AG08395 (cell line): ENCODE data around the gene ZNF521.
"Not testable (repeated sequence)": the region's sequence is repeated elsewhere in the genome, so short reads cannot be mapped to it uniquely, and the experiment has no call there.

Source experiments
- DNase-seq: peaks from one replicate; pipeline ENCODE4 v3.0.0; 2012; ENCODE audit warnings: mixed read lengths, low spot score

ZNF521 gene

DNA sequence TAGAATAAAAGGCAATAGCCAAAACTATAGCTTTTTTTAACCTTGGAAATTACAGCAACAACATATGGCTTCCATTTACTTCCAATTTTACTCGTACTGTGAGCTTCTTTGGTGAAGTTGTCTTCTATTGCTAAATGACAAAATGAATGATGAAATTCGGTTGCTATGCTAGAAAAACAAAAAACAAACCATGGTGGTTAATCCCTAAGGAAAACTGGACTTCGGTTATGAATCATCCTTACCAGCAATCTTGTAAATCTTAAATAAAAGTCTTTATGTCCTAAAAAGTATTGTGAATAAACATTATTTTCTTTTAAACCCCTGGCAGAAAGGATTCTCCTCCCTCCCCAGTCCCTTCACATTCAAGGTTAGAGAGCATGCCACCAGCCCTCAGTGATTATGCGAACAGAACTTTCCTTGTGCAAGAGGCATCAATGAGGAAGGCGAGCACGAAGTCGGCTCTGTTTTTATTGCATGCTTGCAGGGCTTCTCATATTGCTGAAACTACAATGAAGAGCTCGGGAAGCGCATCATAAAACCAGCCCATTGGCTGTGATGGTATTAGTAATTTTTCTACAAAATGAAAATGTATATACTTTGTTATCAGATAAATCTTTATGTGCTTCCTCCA, 62.9 kb downstream of the ZNF521 start:
- peak; percentile 82 for DNase-seq

DNA sequence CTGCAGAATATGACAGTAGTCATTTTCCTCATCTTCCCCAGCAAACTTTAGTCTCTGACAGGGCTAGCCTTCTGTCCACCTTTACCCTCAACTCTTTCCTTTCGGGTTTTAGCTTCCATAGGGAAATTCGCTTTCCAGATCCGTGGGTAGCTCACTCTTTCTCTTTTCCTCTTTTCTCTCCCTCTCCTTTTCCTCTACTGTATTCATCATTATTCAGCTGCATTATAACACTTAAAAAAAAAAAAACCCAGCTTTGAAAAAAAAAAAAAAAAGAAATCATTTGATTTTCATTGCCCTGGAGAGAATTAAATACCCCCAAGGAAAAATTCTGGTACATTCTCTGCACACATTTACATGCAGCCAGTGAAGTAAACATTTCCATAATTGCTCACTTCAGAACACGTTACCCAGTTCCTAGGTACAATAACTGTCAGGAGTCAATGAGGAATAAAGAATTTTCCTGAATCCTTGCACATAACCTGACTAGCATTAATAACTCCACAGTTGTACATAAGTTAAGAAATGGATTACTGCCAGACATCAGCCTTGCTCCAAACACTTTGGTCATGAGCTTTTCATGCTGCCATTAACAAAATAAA, 63.5 kb downstream of the ZNF521 start:
- DNase-seq: no peak

DNA sequence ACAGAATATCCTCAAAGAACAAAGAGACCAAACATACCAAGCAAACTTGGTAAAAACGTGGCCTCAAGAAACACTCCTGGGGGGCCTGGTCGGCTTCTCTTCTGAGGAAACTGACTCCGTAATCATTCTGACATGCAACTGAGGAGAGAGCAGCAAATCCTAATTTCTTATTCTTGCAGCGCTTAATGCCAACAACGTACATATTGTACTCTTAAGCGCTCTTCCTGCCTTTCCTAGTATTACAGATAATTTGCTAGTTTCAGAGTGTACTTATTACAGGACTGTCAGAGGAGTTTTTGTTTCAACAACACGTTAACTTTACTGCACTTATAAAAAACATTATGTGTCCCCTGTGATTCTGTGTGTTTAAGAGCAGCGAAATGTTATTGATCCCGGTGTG, 64.9 kb downstream of the ZNF521 start:
- no peak for DNase-seq

DNA sequence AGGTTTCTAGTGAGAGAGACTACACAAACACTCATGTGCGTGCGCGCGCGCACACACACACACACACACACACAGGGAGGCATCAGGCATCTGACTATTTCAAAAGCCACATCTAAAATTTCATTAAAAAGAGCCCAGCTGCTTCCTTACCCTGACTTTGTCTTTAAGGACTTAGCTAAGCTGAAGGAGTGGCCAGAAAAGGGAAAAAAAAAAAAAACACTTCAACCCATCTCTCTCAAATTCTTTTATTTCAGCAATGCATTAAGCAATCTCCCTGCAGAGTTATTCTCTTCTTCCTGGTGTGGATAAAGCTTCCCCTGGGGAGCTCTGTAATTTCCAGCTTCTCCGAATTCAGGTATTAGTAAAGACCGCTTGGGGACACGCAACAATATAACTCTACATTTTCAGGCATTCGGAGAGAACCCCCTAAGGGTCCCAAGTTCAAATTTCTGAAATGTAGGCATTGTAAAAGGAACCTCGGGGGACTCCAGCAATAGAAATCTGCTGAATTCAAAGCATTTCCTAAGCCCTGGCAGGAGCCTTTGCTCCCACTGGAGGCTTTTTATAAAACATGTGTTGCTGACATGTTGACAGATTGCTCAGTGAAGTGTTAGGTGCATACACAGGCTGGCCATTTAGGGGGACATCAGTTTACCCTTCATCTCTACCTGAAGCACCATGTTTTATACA, 67.0 kb downstream of the ZNF521 start:
- peak; percentile 50 for DNase-seq

DNA sequence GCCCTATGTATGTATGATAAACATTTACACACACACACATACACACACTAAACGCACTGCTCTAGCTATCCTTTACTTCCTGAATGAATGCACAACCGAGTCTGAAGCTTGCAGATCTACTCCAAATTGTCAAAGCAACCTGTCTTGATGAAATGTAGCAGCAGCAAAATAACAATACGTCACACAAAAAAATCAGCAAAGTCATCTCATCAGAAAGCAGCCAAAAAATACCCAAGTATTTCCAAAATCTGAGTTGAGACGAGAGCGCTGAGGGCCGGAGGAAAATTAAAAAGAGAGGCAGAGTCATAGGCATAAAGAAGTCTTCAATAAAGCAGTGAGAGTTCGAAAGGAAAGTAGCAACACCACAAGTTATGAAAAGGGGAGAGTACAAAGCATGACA, 67.7 kb downstream of the ZNF521 start:
- DNase-seq: no peak

DNA sequence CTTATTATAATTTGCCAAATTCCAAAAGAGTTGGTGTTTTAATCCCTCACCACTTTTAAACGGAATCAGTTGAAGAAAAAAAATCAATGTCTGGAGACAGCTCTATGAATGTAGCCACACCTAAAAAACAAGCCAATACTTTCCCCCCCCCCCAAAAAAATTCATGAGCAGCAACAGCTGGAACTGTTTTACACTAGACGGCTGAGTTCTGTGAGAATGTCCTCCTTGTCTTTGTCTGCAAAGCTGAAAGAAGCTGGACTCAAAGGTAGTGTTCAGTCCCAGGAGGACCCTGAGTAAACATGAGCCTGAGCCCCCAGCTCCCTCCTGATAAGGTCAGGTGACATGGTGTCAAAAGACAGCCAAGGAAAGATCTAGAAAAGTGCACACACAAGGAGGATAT, 68.2 kb downstream of the ZNF521 start:
- no peak for DNase-seq

DNA sequence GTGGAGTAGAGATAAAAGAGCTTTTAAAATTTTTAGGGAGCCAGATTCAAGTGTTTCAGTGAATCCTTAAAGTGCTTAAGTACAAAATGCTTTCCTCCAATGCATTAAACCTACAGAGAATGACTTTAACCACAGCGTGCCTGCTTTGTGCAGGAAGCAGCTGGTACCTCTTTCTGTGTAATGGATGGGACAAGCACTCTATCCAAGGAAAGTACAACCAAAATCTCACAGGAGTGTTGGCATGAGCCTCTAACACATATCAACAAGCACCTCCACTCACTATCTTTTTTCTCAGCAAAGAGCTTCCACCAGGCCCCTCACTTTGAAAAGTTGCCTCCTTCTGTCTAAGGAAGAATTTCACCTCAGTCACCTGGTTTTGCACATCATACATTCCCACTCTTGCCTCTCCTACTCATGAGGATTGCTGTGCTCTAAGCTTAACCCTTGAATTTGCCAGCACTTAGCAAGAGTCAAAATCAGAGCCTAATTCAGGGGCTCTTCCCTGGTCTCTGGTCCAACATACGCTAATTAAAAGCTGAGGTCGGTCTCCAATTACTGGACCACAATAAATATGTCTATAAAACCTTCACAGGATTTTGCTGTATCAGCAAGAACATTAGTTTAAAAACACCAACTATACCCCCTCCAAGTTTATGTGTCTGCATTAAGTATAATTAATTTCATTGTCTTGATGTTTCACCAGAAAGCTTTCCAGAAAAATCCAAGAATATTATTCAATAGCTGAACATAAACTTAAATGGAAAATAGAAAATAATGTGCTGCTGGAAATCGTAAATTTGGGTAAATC, 68.9 kb downstream of the ZNF521 start:
- DNase-seq: no peak

DNA sequence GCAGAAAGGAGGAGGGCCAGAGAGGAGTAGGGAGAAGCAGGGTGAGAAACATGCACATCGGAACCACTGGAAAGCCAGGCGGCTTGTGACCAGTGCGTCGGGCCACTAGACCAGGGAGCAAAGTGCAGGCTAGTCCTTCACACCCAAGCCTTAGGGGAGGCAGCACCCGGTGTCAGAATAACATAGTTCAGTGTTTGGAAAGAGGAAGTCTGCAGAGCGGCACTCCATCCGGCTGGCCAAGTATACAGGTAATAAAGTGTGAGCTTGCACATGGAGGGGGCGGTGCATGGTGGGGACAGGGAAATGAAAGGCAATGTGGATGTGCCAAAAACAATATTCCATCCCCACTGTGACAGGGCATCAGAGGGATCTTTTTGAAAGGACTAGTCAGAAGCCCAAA, 69.7 kb downstream of the ZNF521 start:
- no peak for DNase-seq

DNA sequence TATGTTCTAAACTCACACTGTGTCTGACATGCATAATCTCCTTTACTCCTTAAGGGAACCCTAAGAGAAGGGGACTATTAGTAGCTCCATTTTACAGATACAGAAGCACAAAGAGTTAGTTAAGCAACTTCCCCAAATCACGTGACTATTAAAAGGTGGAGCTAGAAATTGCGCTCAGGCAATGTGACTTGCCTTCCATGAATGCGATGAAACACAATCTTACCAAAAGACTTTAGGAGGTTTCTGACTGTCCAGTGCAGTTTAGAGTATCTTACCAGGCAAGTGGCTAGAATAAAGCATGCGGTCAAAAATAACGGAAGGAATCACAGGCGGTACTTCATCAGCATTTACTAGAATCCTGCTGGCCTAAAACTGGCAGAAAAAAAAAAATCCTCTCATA, 70.4 kb downstream of the ZNF521 start:
- no peak for DNase-seq

DNA sequence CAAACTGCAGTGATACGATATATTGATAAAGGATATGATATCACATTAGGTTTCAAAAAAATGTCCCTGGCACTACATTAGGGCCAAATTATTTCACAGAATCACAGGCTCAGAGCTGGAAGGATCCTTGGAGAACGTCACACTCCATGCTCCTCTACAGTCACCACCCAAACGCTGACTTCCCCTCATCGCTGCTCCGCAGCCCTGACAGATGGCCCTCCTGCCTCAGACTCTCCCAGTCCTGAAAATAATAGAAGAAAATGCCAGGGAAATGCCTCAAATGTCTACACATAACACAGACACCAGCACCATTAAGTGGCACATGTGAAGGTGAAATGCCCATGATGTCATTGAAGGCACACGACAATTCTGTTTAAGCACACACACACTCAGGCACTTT, 72.0 kb downstream of the ZNF521 start:
- DNase-seq: no peak

DNA sequence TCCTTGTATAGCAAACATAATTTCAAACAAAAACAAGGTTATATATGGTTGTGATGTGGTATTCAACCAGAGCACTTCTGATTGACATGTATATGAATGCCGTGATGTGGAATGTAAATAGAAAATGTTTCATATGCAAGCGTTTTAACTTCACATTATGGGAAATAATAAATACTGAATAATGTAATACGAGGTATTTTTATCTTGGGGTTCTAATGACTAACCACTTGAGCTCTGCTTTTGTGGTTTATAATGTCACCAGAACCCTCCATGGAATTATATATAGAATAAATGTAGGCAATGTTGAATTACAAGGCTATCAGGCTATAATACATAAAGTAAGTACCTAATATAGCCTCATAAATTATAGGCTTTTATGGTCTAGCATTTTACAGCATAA, 72.4 kb downstream of the ZNF521 start:
- DNase-seq: no peak

DNA sequence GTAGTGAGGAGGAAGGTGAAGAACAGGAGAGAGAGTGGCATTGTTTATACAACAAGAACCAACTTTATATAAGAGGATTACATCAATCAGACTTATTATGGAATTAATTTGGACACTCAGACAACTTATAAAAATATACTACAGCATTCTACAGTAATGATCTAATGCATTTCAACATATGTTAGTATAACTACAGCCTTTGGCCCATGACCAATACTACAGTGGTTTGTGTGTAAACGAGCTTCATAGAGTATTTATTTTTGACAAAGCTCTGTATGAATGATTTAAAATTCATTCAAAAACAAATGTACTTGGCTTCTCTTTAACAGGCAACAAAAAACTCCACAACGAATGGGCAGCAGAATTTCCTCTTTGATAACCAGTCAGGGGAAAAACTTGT, 72.8 kb downstream of the ZNF521 start:
- DNase-seq: no peak

DNA sequence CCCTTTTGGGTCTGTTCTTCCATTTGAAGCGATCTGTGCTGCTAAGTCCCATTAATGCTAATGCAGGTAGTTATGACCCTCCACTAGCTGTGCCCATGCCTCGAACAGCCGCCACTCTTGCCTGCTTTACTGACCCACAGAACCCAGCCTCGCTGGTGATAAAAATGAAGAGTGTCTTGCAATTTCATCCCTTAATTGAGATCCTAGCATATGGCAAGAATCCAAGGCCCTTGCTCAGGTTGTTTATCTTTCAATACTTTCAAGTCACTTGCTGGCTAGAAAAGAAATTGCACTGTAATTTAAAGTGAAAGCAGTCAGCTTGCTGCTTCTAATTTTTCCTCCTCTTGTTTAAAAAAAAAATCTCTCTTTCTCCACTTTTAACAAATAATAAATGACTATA, 73.6 kb downstream of the ZNF521 start:
- no peak for DNase-seq

DNA sequence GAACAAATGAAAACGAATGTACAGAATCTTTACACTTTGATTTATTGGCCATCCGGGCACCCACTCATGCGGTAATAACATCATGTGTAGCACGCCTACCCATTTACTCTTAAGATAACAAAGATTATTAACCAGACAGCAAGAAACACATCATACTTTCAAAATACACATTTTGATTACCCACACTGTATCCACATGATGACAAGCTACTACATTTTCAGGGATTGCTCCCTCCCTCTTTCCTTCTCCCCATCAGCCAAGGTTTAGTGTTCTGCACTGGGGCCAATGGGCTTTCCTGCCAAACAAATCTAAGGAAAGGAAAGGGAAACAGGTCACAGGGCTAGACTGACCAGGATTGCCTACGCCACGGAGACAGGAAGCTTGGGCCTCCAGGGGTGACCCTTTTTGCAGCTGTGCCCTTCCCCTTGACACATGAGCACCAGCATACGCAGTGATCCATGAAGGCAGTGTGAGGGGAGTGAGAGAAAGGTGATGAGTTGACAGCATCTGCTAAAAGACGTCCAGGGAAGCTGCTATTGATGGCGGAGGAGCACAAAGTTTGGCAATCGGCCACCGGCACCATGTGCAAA, 76.5 kb downstream of the ZNF521 start:
- DNase-seq: no peak

DNA sequence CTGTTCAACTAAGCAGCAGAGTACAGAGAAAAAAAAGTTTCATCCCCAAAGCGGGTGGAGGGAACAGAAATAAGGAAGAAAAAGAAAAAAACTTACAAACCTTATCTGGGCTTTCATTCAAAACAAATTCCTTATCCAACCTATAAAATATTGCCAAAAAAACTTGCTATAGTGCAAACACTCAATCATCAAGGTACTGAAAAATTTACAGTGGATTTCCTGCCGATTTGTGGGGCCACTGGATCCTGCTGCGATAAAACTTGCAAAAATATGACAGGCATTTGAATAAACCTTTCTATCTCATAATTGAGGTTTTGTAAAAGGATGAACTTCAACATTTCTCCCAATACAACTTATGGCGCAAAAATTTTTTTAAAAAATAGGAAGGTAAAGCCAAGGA, 77.0 kb downstream of the ZNF521 start:
- DNase-seq: no peak

DNA sequence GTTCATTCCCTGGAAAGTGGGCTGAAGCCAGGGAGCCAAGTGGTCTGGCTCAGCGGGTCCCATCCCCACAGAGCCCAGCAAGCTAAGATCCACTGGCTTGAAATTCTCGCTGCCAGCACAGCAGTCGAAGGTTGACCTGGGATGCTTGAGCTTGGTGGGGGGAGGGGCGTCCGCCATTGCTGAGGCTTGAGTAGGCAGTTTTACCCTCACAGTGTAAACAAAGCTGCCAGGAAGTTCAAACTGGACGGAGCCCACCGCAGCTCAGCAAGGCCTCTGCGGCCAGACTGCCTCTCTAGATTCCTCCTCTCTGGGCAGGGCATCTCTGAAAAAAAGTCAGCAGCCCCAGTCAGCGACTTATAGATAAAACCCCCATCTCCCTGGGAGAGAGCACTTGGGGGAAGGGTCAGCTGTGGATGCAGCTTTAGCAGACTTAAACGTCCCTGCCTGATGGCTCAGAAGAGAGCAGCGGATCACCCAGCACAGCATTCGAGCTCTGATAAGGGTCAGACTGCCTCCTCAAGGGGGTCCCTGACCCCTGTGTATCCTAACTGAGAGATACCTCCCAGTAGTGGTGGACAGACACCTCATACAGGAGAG, 84.9 kb downstream of the ZNF521 start:
- not testable (repeated sequence) for DNase-seq

DNA sequence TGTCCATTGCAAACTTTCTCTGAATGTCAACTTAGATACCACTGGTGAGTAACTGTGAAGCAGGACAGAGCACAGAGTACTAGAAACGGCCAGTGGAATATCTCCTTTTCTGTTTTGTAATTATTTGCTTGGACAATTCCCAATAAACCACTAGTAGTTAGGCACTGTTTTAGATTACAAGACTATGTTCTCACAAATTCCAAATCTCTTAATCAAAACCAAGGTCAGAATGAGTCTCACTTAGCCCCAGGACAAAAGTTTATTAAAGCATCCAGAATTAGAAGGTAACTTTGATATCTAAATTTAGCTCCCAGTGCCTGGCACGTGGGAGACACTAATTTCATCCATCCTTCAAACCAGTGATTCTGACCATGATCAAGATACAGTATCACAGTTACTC, 89.0 kb downstream of the ZNF521 start:
- DNase-seq: peak; percentile 65

DNA sequence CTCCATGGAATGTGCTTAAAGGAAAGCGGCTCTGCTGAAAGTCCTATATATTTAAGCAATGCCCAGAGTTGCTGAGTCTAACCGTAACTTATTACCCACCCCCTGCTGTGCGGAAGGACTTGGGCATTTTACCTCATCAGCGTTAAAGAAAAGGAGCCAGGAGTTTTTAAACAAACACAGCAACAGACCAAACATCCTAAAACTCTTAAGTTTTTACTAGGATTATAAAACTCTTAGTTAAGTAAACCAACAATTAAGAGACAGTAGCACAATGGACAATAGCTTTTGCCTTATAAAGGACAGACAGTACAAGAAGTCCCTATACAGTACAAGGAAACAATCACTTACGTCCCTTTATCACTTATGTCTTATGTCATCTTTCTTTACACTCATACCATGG, 90.2 kb downstream of the ZNF521 start:
- DNase-seq: no peak

DNA sequence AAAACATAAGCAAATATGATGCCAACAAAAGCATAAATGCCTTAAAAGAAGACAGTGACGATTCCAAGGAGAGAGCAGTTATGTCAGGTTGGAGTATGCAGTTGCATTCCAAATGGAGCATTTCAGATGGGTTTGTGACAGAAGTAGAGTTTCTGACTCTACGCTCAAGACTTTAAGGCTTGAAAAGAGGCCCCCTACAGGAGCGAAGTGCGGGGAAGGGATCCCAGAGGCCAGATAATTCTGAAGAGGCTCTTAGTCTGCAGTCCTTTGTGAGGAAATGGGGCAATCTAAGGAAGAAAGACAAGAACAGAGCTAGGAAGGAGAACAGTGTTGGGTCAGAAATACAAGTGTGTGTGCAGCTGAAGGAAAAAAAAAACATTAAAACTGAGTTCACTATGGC, 95.5 kb downstream of the ZNF521 start:
- no peak for DNase-seq

DNA sequence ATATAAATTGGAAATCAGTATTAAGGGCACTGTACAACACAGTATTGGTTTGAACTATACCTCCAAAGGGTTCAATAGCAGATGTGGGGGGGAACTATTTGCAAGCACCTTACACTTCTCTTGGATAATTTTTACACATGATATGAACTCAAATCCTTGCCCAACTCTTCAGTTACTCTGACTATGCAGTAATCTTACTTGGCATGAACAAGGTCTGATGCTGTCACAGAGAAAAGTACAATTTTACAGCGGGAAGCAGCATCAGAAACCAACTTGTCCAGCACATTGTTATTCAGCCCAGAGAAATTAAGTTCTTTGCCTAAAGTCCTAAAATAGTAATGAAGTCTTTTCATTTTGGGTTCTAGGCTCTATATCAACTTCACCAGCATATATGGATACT, 98.2 kb downstream of the ZNF521 start:
- no peak for DNase-seq

DNA sequence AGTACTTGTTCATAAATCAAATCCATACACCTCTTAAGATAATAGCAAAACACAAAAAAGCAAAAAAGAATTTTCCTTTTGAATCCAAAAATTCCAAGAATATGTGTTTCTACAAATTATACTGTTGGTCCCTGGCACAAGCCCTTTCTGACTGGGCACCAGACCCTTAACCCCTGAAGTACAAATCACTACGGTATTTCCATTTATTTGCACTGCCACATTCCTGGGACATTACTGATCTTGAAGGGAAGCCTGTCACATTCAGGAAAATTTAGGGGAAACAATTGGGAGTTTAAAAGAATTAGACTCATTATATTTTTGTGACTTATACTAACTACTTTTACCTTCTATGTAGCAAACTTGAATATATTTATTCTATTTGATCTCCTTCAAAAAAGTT, 98.8 kb downstream of the ZNF521 start:
- DNase-seq: no peak

DNA sequence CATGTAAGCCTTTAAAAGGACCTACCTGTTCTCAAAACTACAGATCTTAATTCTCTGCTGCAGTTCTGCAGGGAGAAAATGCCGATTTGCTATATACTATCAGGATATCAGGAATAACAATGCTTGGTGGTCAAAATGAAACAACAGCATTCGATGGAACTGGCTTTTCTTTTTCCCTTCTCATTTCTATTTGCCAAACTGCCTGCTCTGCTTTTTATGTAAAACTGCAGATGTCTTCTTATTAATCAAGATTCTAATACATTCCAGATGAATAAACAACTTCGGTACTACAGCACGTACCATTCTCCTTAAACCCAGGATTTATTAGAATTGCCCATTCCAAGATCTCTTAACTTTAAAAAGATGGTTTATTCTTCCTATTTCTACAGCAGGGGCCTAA, 100.9 kb downstream of the ZNF521 start:
- DNase-seq: no peak
